Prostate gland (tissue), 2 donors: ENCODE results near the gene AK8.

ENCODE experiments used
- CTCF ChIP-seq, 4 experiments: fragments of 200-600 bp in 2 of 4; fragments of 450-650 bp in 2 of 4; sonication (generic) in 2 of 4; IDR thresholded peaks; 1 replicate in 3 of 4; 2 replicates in 1 of 4; pipeline ENCODE4 v1.5.1; 2016 to 2019; ENCODE audit warnings: antibody characterized with exemption in 4 of 4, mild to moderate bottlenecking in 2 of 4, moderate library complexity in 2 of 4
- POLR2A ChIP-seq: fragments of 450-650 bp; IDR thresholded peaks from one replicate; pipeline ENCODE4 v1.6.1; 2016; ENCODE audit warnings: antibody characterized with exemption, mild to moderate bottlenecking

GRCh38 chr9:132876849-132877248 lies 1.2 kb downstream of the AK8 start:
- TF ChIP-seq CTCF (IDR thresholded peaks at IDR 0.05) (no peak), POLR2A (no peak)
